Astrocyte (in vitro differentiated cells and primary cell): ENCODE results near the gene ARHGEF10L. TPM values are rescaled to one million over a fixed set of nuclear protein-coding genes. Genes with fewer than 3 reads are reported as not detected.

ENCODE experiments used
- DNase-seq: peaks from one replicate; pipeline ENCODE4 v3.0.0-alpha.2; 2010; ENCODE audit warnings: low read depth
- FAIRE-seq: peaks from 2 replicates; lab custom pipeline; 2011; peaks lifted over from hg19 to GRCh38; lab: Jason Lieb, UNC
- H2AFZ ChIP-seq: 2 replicates; pipeline ENCODE4 v1.6.0; 2012; ENCODE audit warnings: low read depth, low read length, inconsistent platforms
- H3K27ac ChIP-seq: 2 replicates; pipeline ENCODE4 v1.5.1; 2011; ENCODE audit warnings: low read depth, low read length, inconsistent platforms
- H3K27me3 ChIP-seq: 2 replicates; pipeline ENCODE4 v1.6.0; 2011; ENCODE audit warnings: low read length, inconsistent platforms; ENCODE audit not compliant: insufficient read depth
- H3K36me3 ChIP-seq: 2 replicates; pipeline ENCODE4 v1.5.1; 2011; ENCODE audit warnings: low read length, inconsistent platforms; ENCODE audit not compliant: insufficient read depth
- H3K4me1 ChIP-seq: 2 replicates; pipeline ENCODE4 v1.5.1; 2011; ENCODE audit warnings: low read length, inconsistent platforms; ENCODE audit not compliant: insufficient read depth
- H3K4me2 ChIP-seq: 2 replicates; pipeline ENCODE4 v1.6.0; 2012; ENCODE audit warnings: low read length, inconsistent platforms
- H3K4me3 ChIP-seq: 2 replicates; pipeline ENCODE4 v1.5.1; 2011; ENCODE audit warnings: low read depth, mild to moderate bottlenecking, low read length, inconsistent platforms; ENCODE audit not compliant: insufficient read depth
- H3K79me2 ChIP-seq: 2 replicates; pipeline ENCODE4 v1.6.0; 2012; ENCODE audit warnings: mild to moderate bottlenecking, low read length, inconsistent platforms; ENCODE audit not compliant: insufficient read depth
- H3K9ac ChIP-seq: 2 replicates; pipeline ENCODE4 v1.6.0; 2012; ENCODE audit warnings: mild to moderate bottlenecking, low read length, inconsistent platforms
- H3K9me3 ChIP-seq: 2 replicates; pipeline ENCODE4 v1.5.1; 2012; ENCODE audit warnings: low read depth, mild to moderate bottlenecking, low read length, inconsistent platforms; ENCODE audit not compliant: insufficient read depth
- H4K20me1 ChIP-seq: 2 replicates; pipeline ENCODE4 v1.6.0; 2012; ENCODE audit warnings: low read length, inconsistent platforms; ENCODE audit not compliant: insufficient read depth
- H3K27ac Mint-ChIP-seq: one replicate; pipeline ENCODE4 v1.8.0; 2021; ENCODE audit warnings: mild to moderate bottlenecking, mixed read lengths; ENCODE audit not compliant: unreplicated experiment
- H3K27me3 Mint-ChIP-seq: one replicate; pipeline ENCODE4 v1.8.0; 2021; ENCODE audit warnings: low read depth, mixed read lengths; ENCODE audit not compliant: unreplicated experiment
- H3K36me3 Mint-ChIP-seq: one replicate; pipeline ENCODE4 v1.8.0; 2021; ENCODE audit warnings: low read depth, mixed read lengths; ENCODE audit not compliant: unreplicated experiment
- H3K4me1 Mint-ChIP-seq: one replicate; pipeline ENCODE4 v1.8.0; 2021; ENCODE audit warnings: low read depth, mixed read lengths; ENCODE audit not compliant: unreplicated experiment
- H3K4me3 Mint-ChIP-seq: one replicate; pipeline ENCODE4 v1.8.0; 2021; ENCODE audit warnings: mild to moderate bottlenecking, moderate library complexity, mixed read lengths; ENCODE audit not compliant: unreplicated experiment
- H3K9me3 Mint-ChIP-seq: one replicate; pipeline ENCODE4 v1.8.0; 2021; ENCODE audit warnings: mild to moderate bottlenecking, mixed read lengths; ENCODE audit not compliant: unreplicated experiment
- EZH2 ChIP-seq: IDR thresholded peaks from 2 replicates; pipeline ENCODE4 v1.6.1; 2012; ENCODE audit warnings: mild to moderate bottlenecking, low read length, inconsistent platforms; ENCODE audit not compliant: insufficient read depth
- total RNA-seq: library from RNA; stranded (reverse); gene quantifications from 2 replicates; pipeline ENCODE4 v1.2.1, GENCODE V29; 2021
- TF ChIP-seq, protein P1 (sequence below): IDR thresholded peaks from 2 replicates; pipeline ENCODE4 v1.5.1; 2011; ENCODE audit warnings: low read depth, mild to moderate bottlenecking, inconsistent platforms, low read length, moderate library complexity; ENCODE audit not compliant: insufficient read depth

The ARHGEF10L gene
- total RNA-seq, 1 donor from 2014 or later = 14.2 TPM

DNA sequence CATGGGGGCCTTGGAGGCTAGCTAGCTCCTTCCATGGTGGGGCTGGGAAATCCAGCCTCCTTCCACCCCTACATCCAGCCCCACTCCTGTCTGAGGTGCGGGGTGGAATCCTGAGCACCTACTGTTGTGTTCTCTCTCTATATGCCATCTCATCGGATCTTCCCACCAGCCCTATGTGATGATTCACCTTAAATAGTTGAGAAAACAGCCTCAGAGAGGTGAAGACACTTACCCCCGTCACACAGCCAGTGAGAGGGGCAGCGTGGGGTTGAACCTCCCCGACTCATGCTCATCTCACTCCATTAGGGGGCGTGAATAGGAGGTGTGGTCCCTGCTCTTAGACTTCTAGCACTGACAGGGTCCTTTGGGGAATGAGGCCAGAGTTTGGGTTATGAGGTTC, 184.7 kb downstream of the ARHGEF10L start:
- Histone ChIP-seq H3K4me3 (no peak overlapping the region), H3K9ac (no peak overlapping the region), H2AFZ (no peak overlapping the region), H3K27me3 (peaks cover 5% of the 10 kb centered on the region), H3K9me3 (no peaks in the 10 kb centered on the region), H3K27ac (no peak overlapping the region), H4K20me1 (no peaks in the 10 kb centered on the region), H3K4me1 (no peaks in the 10 kb centered on the region), H3K4me2 (no peak overlapping the region), H3K36me3 (no peaks in the 10 kb centered on the region), H3K79me2 (no peaks in the 10 kb centered on the region)
- TF ChIP-seq, protein P1, sequence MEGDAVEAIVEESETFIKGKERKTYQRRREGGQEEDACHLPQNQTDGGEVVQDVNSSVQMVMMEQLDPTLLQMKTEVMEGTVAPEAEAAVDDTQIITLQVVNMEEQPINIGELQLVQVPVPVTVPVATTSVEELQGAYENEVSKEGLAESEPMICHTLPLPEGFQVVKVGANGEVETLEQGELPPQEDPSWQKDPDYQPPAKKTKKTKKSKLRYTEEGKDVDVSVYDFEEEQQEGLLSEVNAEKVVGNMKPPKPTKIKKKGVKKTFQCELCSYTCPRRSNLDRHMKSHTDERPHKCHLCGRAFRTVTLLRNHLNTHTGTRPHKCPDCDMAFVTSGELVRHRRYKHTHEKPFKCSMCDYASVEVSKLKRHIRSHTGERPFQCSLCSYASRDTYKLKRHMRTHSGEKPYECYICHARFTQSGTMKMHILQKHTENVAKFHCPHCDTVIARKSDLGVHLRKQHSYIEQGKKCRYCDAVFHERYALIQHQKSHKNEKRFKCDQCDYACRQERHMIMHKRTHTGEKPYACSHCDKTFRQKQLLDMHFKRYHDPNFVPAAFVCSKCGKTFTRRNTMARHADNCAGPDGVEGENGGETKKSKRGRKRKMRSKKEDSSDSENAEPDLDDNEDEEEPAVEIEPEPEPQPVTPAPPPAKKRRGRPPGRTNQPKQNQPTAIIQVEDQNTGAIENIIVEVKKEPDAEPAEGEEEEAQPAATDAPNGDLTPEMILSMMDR = no peak
- no peak for TF ChIP-seq EZH2
- no peak for DNase-seq
- Mint-ChIP-seq H3K9me3 (peaks cover 2% of the 10 kb centered on the region), H3K36me3 (no peaks in the 10 kb centered on the region), H3K4me3 (no peak overlapping the region), H3K4me1 (peaks cover 1% of the 10 kb centered on the region), H3K27me3 (peaks cover 35% of the 10 kb centered on the region), H3K27ac (no peak overlapping the region)
- no peak for FAIRE-seq

DNA sequence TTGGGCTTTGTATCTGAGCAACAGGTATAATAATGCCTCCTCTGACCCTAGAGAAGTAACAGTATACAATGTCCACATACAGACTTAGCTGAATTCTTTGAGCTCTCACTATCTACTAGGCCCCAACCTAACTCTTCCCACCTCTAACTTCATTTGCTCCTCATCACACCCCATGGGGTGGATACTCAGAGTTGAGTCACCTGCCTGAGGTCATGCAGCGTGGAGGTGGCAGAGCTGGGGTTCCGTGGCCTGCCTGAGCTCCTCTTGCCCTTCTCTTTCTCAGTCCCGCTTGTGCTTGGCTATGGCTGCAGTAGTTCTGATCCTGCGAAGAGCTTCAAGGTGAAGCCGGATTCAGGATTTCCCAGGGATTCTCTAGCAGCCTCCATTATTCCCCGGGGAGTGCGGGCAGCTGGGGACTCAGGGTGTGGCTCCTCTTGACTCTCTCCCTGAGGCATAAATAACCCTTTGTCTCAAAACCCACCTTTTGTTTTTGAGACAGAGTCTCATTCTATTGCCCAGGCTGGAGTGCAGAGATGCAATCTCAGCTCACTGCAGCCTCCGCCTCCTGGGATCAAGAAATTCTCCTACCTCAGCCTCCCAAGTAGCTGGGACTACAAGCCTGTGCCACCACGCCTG, 185.7 kb downstream of the ARHGEF10L start:
- H3K9ac ChIP-seq = no peak overlapping the region
- DNase-seq = no peak
- Mint-ChIP-seq H3K4me3 (no peak overlapping the region), H3K27ac (no peak overlapping the region), H3K36me3 (no peaks in the 10 kb centered on the region), H3K9me3 (peaks cover 2% of the 10 kb centered on the region), H3K27me3 (peaks cover 35% of the 10 kb centered on the region), H3K4me1 (peaks cover 1% of the 10 kb centered on the region)
- H4K20me1 ChIP-seq = no peaks in the 10 kb centered on the region
- no peak overlapping the region for H3K4me2 ChIP-seq
- no peak overlapping the region for H3K27ac ChIP-seq
- H3K36me3 ChIP-seq = no peaks in the 10 kb centered on the region
- peaks cover 5% of the 10 kb centered on the region for H3K27me3 ChIP-seq
- TF ChIP-seq, protein P1 = no peak
- H3K4me3 ChIP-seq = no peak overlapping the region
- FAIRE-seq = no peak
- H3K9me3 ChIP-seq = no peaks in the 10 kb centered on the region
- no peaks in the 10 kb centered on the region for H3K4me1 ChIP-seq
- H2AFZ ChIP-seq = no peak overlapping the region
- H3K79me2 ChIP-seq = no peaks in the 10 kb centered on the region

DNA sequence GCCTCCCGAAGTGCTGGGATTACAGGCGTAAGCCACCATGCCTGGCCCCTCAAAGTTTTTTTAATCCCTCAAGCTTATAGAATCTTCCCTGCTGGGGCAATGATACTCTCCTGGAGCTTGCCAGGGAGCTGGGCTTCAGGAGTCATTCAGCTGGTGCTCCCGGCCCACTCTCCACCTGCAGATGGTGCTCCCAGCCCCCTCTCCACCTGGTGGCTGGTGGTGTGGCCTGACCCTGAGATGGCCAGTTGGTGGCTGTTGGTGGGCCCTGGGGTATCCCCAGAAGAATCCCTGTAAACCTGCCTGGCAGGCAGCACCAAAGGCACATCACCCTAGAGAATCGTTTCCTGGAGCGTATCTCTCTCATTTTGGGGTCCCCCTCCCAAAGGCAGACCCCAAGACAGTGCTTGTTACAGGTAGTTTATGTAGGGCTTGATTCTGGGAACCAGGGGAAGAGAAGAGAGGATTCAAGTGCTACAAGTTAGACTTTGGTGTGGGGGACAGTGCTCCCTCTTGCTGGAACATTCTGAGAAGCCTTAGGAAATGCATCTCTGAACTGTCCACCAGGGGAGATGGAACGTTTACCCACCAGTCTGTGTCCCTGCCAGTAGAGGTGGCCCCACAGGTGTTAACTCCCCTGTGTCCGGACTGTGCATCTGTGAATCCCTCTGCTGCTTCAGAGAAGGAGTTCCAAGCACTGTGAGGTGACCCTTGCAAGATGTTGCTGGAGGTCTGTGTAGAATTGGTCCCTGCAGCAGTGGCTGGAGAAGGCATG, 186.5 kb downstream of the ARHGEF10L start:
- Mint-ChIP-seq H3K27ac (no peak overlapping the region), H3K36me3 (no peaks in the 10 kb centered on the region), H3K4me3 (no peak overlapping the region), H3K27me3 (peaks cover 39% of the 10 kb centered on the region), H3K4me1 (no peaks in the 10 kb centered on the region), H3K9me3 (peaks cover 2% of the 10 kb centered on the region)
- FAIRE-seq = no peak
- Histone ChIP-seq H3K9ac (no peak overlapping the region), H3K4me3 (no peak overlapping the region), H3K27ac (no peak overlapping the region), H3K4me2 (no peak overlapping the region), H3K79me2 (no peaks in the 10 kb centered on the region), H3K9me3 (no peaks in the 10 kb centered on the region), H3K27me3 (peaks cover 5% of the 10 kb centered on the region), H4K20me1 (no peaks in the 10 kb centered on the region), H3K4me1 (no peaks in the 10 kb centered on the region), H2AFZ (no peak overlapping the region), H3K36me3 (no peaks in the 10 kb centered on the region)
- TF ChIP-seq EZH2 = no peak
- no peak for DNase-seq
